ENCODE measurements around the gene FOXI2.

GRCh38 chr10:127756264-127756663 lies 19.3 kb downstream of the FOXI2 start:
- TF ChIP-seq CTCF (IDR thresholded peaks at IDR 0.05) (no peak), POLR2A (IDR thresholded peaks at IDR 0.05) (no peak)
